NCI-H187 treated with DMSO at 0.1 percent for 48 hours (cell line): ENCODE measurements around the gene DNAH8.
"Not testable (repeated sequence)": the region's sequence is repeated elsewhere in the genome, so short reads cannot be mapped to it uniquely, and the experiment has no call there.

Source experiments
- DNase-seq: peaks from one replicate; lab custom pipeline; 2025; lab: John Stamatoyannopoulos, UW

DNAH8 gene

GRCh38 chr6:38907264-38907663 is 192.2 kb downstream of the DNAH8 start:
- DNase-seq: no peak

GRCh38 chr6:38909015-38909730 is 194.1 kb downstream of the DNAH8 start:
- no peak for DNase-seq

- DNase-seq: no peak
Observed at GRCh38 chr6:38910207-38910606, 195.1 kb downstream of the DNAH8 start.

GRCh38 chr6:38912378-38912777 is 197.3 kb downstream of the DNAH8 start:
- no peak for DNase-seq

- DNase-seq: no peak
Observed at GRCh38 chr6:38915205-38915925, 200.3 kb downstream of the DNAH8 start.

GRCh38 chr6:38921540-38921939 is 206.4 kb downstream of the DNAH8 start:
- not testable (repeated sequence) for DNase-seq

GRCh38 chr6:38924791-38925509 is 209.8 kb downstream of the DNAH8 start:
- DNase-seq: no peak

- no peak for DNase-seq
Observed at GRCh38 chr6:38929560-38929959, 214.4 kb downstream of the DNAH8 start.

GRCh38 chr6:38933426-38933825 is 218.3 kb downstream of the DNAH8 start:
- no peak for DNase-seq

GRCh38 chr6:38935051-38935450 is 219.9 kb downstream of the DNAH8 start:
- no peak for DNase-seq

- DNase-seq: no peak
Observed at GRCh38 chr6:38937839-38938613, 222.9 kb downstream of the DNAH8 start.

GRCh38 chr6:38938741-38939140 is 223.6 kb downstream of the DNAH8 start:
- no peak for DNase-seq

GRCh38 chr6:38942442-38942841 is 227.3 kb downstream of the DNAH8 start:
- no peak for DNase-seq

GRCh38 chr6:38942965-38943364 is 227.9 kb downstream of the DNAH8 start:
- no peak for DNase-seq

- DNase-seq: no peak
Observed at GRCh38 chr6:38943964-38944363, 228.9 kb downstream of the DNAH8 start.

- no peak for DNase-seq
Observed at GRCh38 chr6:38944655-38945279, 229.7 kb downstream of the DNAH8 start.

GRCh38 chr6:38955861-38956260 is 240.8 kb downstream of the DNAH8 start:
- no peak for DNase-seq

- DNase-seq: no peak
Observed at GRCh38 chr6:38957426-38957825, 242.3 kb downstream of the DNAH8 start.

- DNase-seq: no peak
Observed at GRCh38 chr6:38959138-38959537, 244.0 kb downstream of the DNAH8 start.

- DNase-seq: no peak
Observed at GRCh38 chr6:38968702-38969149, 253.6 kb downstream of the DNAH8 start.

- no peak for DNase-seq
Observed at GRCh38 chr6:38973178-38974057, 258.3 kb downstream of the DNAH8 start.
